Heart left ventricle (tissue), 16 donors: Measurements from ENCODE around the gene XPO6. TPM values are rescaled to one million over a fixed set of nuclear protein-coding genes. Genes with fewer than 3 reads are reported as not detected.

Source experiments
- ATAC-seq, 4 donors: fragments of 200-7000 bp; cut with Tn5 transposase; one replicate each; pipeline ENCODE4 v1.9.1; 2020 to 2022; ENCODE audit warnings: moderate library complexity in 4 of 4, mild to moderate bottlenecking in 3 of 4, moderate number of reproducible peaks in 1 of 4
- DNase-seq, 5 donors: peaks; one replicate each; pipeline ENCODE4 v3.0.0-alpha.2; 2020
- H3K27ac ChIP-seq, 12 donors: fragments of 200-600 bp; sonication (generic) in 4 of 12; one replicate each; pipeline versions ENCODE4 v1.5.0 to v1.8.0; 2016 to 2022; ENCODE audit warnings: mild to moderate bottlenecking in 2 of 12
- H3K27me3 ChIP-seq, 9 donors: fragments of 200-600 bp; sonication (generic) in 2 of 9; one replicate each; pipeline versions ENCODE4 v1.5.1 to v1.8.0; 2016 to 2022; ENCODE audit warnings: mild to moderate bottlenecking in 3 of 9
- H3K36me3 ChIP-seq, 9 donors: fragments of 200-600 bp; sonication (generic) in 2 of 9; one replicate each; pipeline versions ENCODE4 v1.5.0 to v1.8.0; 2018 to 2022; ENCODE audit warnings: mild to moderate bottlenecking in 2 of 9
- H3K4me1 ChIP-seq, 12 donors: fragments of 200-600 bp; sonication (generic) in 4 of 12; one replicate each; pipeline versions ENCODE4 v1.5.0 to v1.8.0; 2016 to 2022; ENCODE audit warnings: mild to moderate bottlenecking in 3 of 12
- H3K4me3 ChIP-seq, 12 donors: fragments of 200-600 bp; sonication (generic) in 4 of 12; one replicate each; pipeline versions ENCODE4 v1.5.0 to v1.8.0; 2017 to 2022; ENCODE audit warnings: mild to moderate bottlenecking in 9 of 12, moderate library complexity in 4 of 12
- H3K9me3 ChIP-seq, 12 donors: fragments of 200-600 bp; sonication (generic) in 4 of 12; one replicate each; pipeline versions ENCODE4 v1.5.0 to v1.8.0; 2016 to 2022; ENCODE audit warnings: mild to moderate bottlenecking in 1 of 12
- POLR2A ChIP-seq, 2 donors: fragments of 450-650 bp; IDR thresholded peaks; one replicate each; pipeline ENCODE4 v1.6.1; 2017; ENCODE audit warnings: antibody characterized with exemption in 2 of 2, mild to moderate bottlenecking in 2 of 2, moderate library complexity in 2 of 2
- WGBS, 4 donors: extraction: QIAGEN DNeasy Blood & Tissue Kit in 2 of 4; methylation state at CpG; one replicate each; pipeline versions ENCODE4 v1.1.5 to v1.1.7; 2013 to 2018; 5-methylcytosine and 5-hydroxymethylcytosine counted together
- intact Hi-C, 10 donors: fragments of 100-400 bp; cut with DNase I; formaldehyde crosslinking; loops; one replicate each; pipeline versions ENCODE4 v1.11.1 to v1.14.2; 2022
- polyA plus RNA-seq, 2 donors: library from polyadenylated mRNA; stranded (reverse); fragments of 200-250 nt; gene quantifications; one replicate each; pipeline ENCODE4 v1.2.3, GENCODE V29; 2013
- total RNA-seq, 9 donors: library from RNA; depleted of rRNA in 2 of 9; stranded (reverse); fragments of >200 nt in 2 of 9; fragmentation: NEBNext Ultra II Directional in 3 of 9; extraction: Animal tissue kit (Norgen Biotek cat#: 25700) in 3 of 9; gene quantifications; one replicate each; pipeline versions ENCODE4 v1.1.0 to v1.2.4, GENCODE V29; 2016 to 2023
- TF ChIP-seq, protein P1 (sequence below), 12 donors: fragments of 200-600 bp; sonication (generic) in 4 of 12; IDR thresholded peaks; one replicate each; pipeline versions ENCODE4 v1.5.0 to v1.8.0; 2018 to 2022; ENCODE audit warnings: antibody characterized with exemption in 12 of 12, mild to moderate bottlenecking in 5 of 12
- donor health status: ischemic (EF 13 %, LVEDD 7.1; RV severe dilation, severe dysfunction).
- donor health status: healthy with polysubstance abuse.
- donor health status: DM: no; HTN: yes; CAD: no.
- donor health status: DM: no; HTN: no; CAD: no.
- donor health status: ischemic (EF 25% LVEDD 6.9; RV normal size, moderate dysfunction).
- donor health status: ischemic (EF 25% LVEDD 5.7; RV mildly dilated, moderate dysfunction).
- donor health status: healthy.
- donor health status: DM: yes; HTN: yes; CAD: no.
- donor health status: ischemic (EF 35%, LVEDD 5.7; RV mildly dilated, moderate dysfunction).
- donor health status: nonischemic (EF 11% LVEDD 7.7; RV severe dilation, severe dysfunction).
- donor health status: DM: yes; HTN: yes; CAD: no.
- donor health status: PGD.
- donor health status: ischemic (EF 29% LVEDD 5.4; RV normal size, mild dysfunction).
- donor health status: nonischemic (EF 23%, LVEDD 6.1; RV moderate dilation, normal function).

The XPO6 gene
- total and polyA plus RNA-seq, 11 donors: 19.8 to 78.0 (median 33.0) TPM

DNA sequence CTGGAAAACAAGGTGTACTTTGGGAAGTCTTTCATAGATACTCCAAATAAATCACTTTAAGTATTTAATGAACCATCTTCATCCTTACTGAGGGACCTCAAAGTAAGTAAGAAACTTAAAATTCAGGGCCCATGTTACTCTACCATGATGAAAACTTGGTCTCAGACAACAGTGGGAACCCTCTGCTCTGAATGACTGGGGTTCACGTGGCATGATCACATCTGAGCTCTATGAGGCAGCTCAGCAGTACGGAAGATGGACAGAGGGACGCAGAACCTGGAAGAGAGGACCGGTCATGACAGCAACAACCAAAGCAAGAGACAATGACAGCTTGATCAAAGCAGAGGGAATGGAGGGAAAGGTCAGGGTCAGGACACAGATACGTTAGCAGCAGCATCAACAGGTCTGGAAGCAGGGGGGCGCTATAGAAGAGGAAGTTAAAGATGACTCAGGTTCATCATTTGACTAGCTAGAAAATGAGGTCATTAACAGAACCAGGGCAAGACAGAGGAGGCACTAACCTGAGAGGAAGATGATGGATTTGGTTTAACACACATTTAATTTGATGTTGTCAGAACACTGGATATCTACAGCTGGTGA is 9.5 kb downstream of the XPO6 start:
- H3K4me3 ChIP-seq: no peak overlapping the region
- no peaks in the 10 kb centered on the region for H3K27me3 ChIP-seq
- H3K36me3 ChIP-seq: peaks cover 0 to 75% (median 59%) of the 10 kb centered on the region in 9 donors
- intact Hi-C loops: no loop called here
- H3K27ac ChIP-seq: no peak overlapping the region
- WGBS, 4 donors: 90 to 95% (median 92%) methylated on average over 6 of the region's 6 CpGs
- peaks cover 0 to 37% (median 7%) of the 10 kb centered on the region in 12 donors for H3K4me1 ChIP-seq
- peak in 1 of 4 donors; percentile 16 for ATAC-seq
- H3K9me3 ChIP-seq: no peaks in the 10 kb centered on the region
- no peak for TF ChIP-seq POLR2A (IDR thresholded peaks at IDR 0.05)
- TF ChIP-seq, protein P1, sequence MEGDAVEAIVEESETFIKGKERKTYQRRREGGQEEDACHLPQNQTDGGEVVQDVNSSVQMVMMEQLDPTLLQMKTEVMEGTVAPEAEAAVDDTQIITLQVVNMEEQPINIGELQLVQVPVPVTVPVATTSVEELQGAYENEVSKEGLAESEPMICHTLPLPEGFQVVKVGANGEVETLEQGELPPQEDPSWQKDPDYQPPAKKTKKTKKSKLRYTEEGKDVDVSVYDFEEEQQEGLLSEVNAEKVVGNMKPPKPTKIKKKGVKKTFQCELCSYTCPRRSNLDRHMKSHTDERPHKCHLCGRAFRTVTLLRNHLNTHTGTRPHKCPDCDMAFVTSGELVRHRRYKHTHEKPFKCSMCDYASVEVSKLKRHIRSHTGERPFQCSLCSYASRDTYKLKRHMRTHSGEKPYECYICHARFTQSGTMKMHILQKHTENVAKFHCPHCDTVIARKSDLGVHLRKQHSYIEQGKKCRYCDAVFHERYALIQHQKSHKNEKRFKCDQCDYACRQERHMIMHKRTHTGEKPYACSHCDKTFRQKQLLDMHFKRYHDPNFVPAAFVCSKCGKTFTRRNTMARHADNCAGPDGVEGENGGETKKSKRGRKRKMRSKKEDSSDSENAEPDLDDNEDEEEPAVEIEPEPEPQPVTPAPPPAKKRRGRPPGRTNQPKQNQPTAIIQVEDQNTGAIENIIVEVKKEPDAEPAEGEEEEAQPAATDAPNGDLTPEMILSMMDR (IDR thresholded peaks at IDR 0.05): no peak
- DNase-seq: no peak

DNA sequence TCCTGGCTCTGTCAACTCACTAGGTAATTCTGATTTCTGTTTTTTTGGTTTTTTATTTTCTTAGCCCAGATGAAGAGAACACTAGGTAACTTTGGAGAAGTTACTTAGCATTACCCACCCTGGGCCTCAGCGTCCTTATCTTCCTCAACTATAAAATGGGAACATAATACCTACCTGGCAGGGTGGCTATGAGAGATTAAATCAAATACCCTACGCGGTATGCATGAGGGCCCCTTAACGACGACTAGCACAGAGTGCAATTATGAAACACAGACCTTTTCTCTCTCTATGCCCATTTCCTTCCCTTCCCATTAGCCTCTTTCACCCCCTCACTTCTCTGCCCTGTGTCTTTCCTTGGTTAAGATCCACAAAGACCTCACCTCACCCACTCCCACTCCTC is 11.1 kb downstream of the XPO6 start:
- 87 to 94% (median 90%) methylated on average over 5 of the region's 5 CpGs for WGBS, 4 donors
- H3K4me1 ChIP-seq: peaks cover 0 to 51% (median 7%) of the 10 kb centered on the region in 12 donors

DNA sequence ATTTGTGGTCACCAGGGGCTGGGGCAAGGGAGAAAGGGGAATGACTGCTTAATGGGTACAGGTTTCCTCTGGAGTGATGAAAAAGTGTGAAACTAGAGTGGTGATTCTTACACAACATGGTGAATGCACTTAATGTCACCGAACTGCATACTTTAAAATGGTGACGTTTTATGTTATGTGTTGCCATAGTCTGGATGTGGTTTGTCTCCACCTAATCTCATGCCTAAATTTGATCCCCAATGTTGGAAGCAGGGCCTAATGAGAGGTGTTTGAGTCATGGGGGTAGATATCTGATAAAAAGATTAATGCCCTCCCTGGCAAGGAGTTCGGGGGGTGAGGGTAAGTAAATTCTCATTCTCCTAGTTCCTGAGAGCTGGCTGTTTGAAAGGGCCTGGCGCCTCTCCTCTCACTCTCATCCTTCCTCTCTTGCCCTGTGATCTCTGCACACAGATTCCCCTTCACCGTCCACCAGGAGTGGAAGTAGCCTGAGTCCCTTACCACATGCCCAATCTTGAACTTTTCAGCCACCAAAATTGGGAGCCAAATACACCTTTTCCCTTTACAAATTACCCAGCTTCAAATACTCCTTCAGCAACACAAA is 15.3 kb downstream of the XPO6 start:
- no peak for DNase-seq
- 86 to 94% (median 91%) methylated on average over 5 of the region's 5 CpGs for WGBS, 4 donors
- TF ChIP-seq POLR2A (IDR thresholded peaks at IDR 0.05): no peak
- TF ChIP-seq, protein P1 (IDR thresholded peaks at IDR 0.05): no peak

More for the DNA sequence above, 11.1 kb downstream of the XPO6 start:
- ATAC-seq: no peak
- Histone ChIP-seq H3K27me3 (no peaks in the 10 kb centered on the region), H3K27ac (no peak overlapping the region), H3K4me3 (no peak overlapping the region), H3K9me3 (no peaks in the 10 kb centered on the region), H3K36me3 (peaks cover 0 to 62% (median 48%) of the 10 kb centered on the region in 9 donors)
- TF ChIP-seq POLR2A (IDR thresholded peaks at IDR 0.05): no peak
- TF ChIP-seq, protein P1 (IDR thresholded peaks at IDR 0.05): no peak
- no peak for DNase-seq
- intact Hi-C loops: no loop called here

DNA sequence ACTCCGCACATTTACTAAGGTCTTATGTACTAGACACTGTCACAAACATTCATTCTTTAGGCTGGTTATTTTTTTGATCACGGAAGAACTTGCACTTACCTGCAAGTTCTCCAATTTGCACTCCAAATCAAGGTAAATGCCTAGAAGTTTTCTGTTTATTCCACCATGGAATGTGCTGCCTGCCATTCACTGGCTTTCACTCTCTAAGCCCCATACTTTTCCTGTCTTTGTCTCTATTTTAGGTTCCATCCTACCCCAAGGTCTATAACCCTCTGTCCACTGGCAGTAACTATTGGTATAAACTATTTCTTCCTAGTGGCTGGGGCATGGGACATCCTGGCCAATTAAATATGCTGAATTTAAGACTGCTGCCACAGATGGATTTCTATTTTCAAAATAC is 15.9 kb downstream of the XPO6 start:
- intact Hi-C loops: no loop called here
- Histone ChIP-seq H3K4me3 (no peak overlapping the region), H3K36me3 (peaks cover 0 to 24% (median 9%) of the 10 kb centered on the region in 9 donors), H3K27me3 (no peaks in the 10 kb centered on the region), H3K9me3 (no peaks in the 10 kb centered on the region), H3K4me1 (peaks cover 0 to 57% (median 5%) of the 10 kb centered on the region in 12 donors), H3K27ac (no peak overlapping the region)
- ATAC-seq: no peak
- no peak for TF ChIP-seq POLR2A (IDR thresholded peaks at IDR 0.05)
- TF ChIP-seq, protein P1 (IDR thresholded peaks at IDR 0.05): no peak
- WGBS, 4 donors: 97 to 98% (median 98%) methylated on average over 2 of the region's 2 CpGs
- no peak for DNase-seq

More for the DNA sequence above, 15.3 kb downstream of the XPO6 start:
- Histone ChIP-seq H3K36me3 (peaks cover 0 to 30% (median 16%) of the 10 kb centered on the region in 9 donors), H3K4me1 (peaks cover 0 to 51% (median 5%) of the 10 kb centered on the region in 12 donors), H3K9me3 (no peaks in the 10 kb centered on the region), H3K27me3 (no peaks in the 10 kb centered on the region), H3K27ac (no peak overlapping the region), H3K4me3 (no peak overlapping the region)
- intact Hi-C loops: no loop called here
- no peak for ATAC-seq
